Skin of body (tissue), 2 donors: ENCODE results near the gene LIX1. TPM values are rescaled to one million over a fixed set of nuclear protein-coding genes. Genes with fewer than 3 reads are reported as not detected.
A peak's percentile ranks its signal among the peaks of the same experiment; 100 is the strongest.
"Not testable (repeated sequence)": the region's sequence is repeated elsewhere in the genome, so short reads cannot be mapped to it uniquely, and the experiment has no call there.

ENCODE experiments used
- DNase-seq: peaks from one replicate; lab custom pipeline; 2025; lab: John Stamatoyannopoulos, UW
- total RNA-seq: library from RNA; depleted of rRNA; stranded (reverse); fragments of >200 nt; gene quantifications from one replicate; pipeline ENCODE4 v1.2.3, GENCODE V29; 2014

Gene LIX1
- total RNA-seq, 1 donor from 2014 or later: 0.69 TPM

GRCh38 chr5:97141539-97141938, 872 bp downstream of the LIX1 start:
- no peak for DNase-seq

- no peak for DNase-seq
Measured at GRCh38 chr5:97141031-97141430, 1.4 kb downstream of the LIX1 start.

GRCh38 chr5:97140250-97140649, 2.2 kb downstream of the LIX1 start:
- not testable (repeated sequence) for DNase-seq

GRCh38 chr5:97136475-97136874, 5.9 kb downstream of the LIX1 start:
- DNase-seq: no peak

GRCh38 chr5:97135868-97136267, 6.5 kb downstream of the LIX1 start:
- no peak for DNase-seq

GRCh38 chr5:97134634-97135033, 7.8 kb downstream of the LIX1 start:
- DNase-seq: no peak

GRCh38 chr5:97133101-97133500, 9.3 kb downstream of the LIX1 start:
- DNase-seq: no peak

GRCh38 chr5:97131921-97132320, 10.5 kb downstream of the LIX1 start:
- no peak for DNase-seq

GRCh38 chr5:97131139-97131710, 11.2 kb downstream of the LIX1 start:
- no peak for DNase-seq

GRCh38 chr5:97127727-97128126, 14.7 kb downstream of the LIX1 start:
- no peak for DNase-seq

- DNase-seq: no peak
Measured at GRCh38 chr5:97125125-97125683, 17.2 kb downstream of the LIX1 start.

GRCh38 chr5:97124335-97124734, 18.1 kb downstream of the LIX1 start:
- DNase-seq: no peak

GRCh38 chr5:97121848-97122247, 20.6 kb downstream of the LIX1 start:
- DNase-seq: no peak

GRCh38 chr5:97120195-97120594, 22.2 kb downstream of the LIX1 start:
- no peak for DNase-seq

GRCh38 chr5:97119007-97119390, 23.4 kb downstream of the LIX1 start:
- peak; percentile 62 for DNase-seq

- DNase-seq: no peak
Measured at GRCh38 chr5:97118261-97119006, 24.0 kb downstream of the LIX1 start.

- DNase-seq: no peak
Measured at GRCh38 chr5:97115932-97116331, 26.5 kb downstream of the LIX1 start.

- no peak for DNase-seq
Measured at GRCh38 chr5:97112230-97112629, 30.2 kb downstream of the LIX1 start.

GRCh38 chr5:97111616-97112015, 30.8 kb downstream of the LIX1 start:
- no peak for DNase-seq

- no peak for DNase-seq
Measured at GRCh38 chr5:97111004-97111403, 31.4 kb downstream of the LIX1 start.

- DNase-seq: no peak
Measured at GRCh38 chr5:97107318-97107717, 35.1 kb downstream of the LIX1 start.

GRCh38 chr5:97106216-97106581, 36.2 kb downstream of the LIX1 start:
- no peak for DNase-seq
